ENCODE measurements around the gene PLA1A.
A peak's percentile ranks its signal among the peaks of the same experiment; 100 is the strongest.

Gene PLA1A

GRCh38 chr3:119613201-119613600 is 15.5 kb downstream of the PLA1A start:
- DNase-seq, result no peak

DNA sequence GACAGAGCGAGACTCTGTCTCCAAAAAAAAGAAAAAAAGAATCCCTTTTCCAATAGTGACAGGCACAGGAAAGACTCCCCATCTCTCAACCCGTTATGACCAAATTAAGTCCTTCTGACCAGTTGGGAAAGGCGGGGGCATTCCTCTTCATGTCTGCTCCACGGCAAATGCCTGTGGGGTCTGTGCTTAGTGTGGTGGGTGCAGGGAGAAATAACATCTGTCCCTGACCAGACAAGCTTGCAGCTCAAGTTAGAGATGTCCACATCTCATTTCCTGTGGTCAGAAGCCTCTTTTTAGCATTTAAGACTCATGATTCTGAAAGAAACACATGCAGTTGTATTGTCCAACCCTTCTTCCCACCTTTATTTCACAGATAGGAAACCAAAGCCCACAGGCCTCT is 16.2 kb downstream of the PLA1A start:
- no peak for DNase-seq

- DNase-seq, result no peak
Observed at GRCh38 chr3:119616056-119616455, 18.4 kb downstream of the PLA1A start.

DNA sequence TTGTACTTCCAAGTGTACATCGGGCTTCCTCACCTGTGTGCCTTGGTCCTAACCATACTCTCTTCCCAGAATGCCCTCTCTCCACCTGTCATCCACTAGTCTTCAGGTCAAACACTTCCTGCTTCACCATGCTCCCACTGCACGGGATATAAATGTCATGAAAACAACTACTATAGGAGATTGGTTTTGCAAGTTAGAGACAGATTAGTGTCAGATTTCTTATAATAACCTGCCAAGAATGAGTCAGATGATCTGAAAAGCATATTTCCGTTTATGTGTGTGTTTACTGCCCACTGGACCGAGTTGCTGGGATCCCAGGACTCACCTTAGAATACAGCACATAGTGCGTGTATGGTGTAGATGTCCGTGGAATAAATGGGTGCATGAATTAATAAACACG is 21.4 kb downstream of the PLA1A start:
- no peak for DNase-seq

DNA sequence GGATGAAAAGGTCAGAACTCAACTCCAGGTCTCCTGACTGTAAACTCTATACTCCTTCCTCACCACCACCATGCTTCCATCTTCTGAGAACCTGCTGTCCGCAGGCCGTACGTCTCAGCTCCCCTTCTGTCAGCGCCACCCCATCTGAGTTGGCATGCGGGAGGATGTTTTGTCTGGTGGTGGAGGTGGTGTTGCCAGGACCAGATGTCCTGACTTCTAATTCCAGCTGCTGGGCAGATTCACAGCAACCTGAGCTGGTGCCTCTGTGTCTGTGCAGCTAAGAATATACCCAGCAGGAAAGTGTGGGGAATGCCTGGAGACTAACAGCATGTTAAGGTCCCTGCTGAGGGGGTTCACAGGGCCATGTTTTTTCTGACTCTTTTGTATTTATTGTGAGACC is 23.2 kb downstream of the PLA1A start:
- DNase-seq, result no peak

- no peak for DNase-seq
Observed at GRCh38 chr3:119624002-119624720, 26.5 kb downstream of the PLA1A start.

DNA sequence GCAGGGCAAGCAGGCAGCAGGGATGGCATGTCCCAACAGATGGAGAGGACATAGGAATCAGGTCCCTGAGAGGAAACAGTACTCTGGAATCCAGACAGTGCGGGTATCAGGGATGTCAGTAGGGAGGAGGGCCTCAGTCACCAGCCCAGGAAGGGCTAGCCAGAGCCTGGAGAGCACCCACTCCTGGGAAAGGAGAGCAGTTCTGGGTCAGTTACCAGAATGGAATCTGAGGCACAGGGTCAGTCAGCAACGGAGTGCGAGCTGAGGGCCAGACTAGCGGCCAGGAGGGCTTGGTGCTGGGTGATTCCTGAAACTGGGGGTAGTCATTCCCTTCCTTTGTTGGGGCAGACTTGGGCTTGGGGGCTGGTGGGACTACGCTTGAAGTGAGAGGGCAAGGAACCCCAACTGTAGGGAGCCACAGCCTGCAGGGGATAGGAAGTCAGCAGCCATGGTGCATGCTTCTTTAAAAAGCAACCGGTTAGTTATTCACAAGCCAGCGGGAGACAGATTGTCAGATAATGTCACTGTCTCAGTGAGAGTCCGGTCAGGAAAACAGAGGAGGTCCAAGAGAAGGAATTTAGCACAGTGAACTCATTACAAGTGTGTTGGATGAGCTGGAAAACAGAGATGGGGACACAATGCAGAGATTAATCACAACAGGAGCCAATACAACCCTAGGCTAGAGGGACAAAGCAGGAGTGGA is 27.9 kb downstream of the PLA1A start:
- no peak for DNase-seq

- DNase-seq, result no peak
Observed at GRCh38 chr3:119626196-119626595, 28.5 kb downstream of the PLA1A start.

DNA sequence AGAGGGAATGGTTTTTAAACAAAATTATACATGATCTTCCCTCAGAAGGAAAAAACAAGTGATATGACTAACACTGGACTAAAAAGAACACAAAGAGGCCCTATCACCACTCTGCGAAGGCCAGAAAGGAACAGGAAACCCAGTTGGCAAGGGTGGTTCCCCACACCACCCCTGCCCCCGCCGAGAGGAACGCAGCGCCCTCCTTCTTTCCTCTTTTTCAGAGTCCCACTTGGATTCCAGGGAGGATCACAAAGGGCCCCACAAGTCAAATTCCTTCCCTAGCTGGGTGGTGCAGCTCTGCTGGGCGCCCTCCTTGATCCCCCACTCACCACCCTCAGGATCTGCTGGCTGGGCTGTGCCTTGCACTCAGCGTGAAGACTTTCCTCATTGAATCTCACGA is 29.8 kb downstream of the PLA1A start:
- peak; percentile 13 for DNase-seq

DNA sequence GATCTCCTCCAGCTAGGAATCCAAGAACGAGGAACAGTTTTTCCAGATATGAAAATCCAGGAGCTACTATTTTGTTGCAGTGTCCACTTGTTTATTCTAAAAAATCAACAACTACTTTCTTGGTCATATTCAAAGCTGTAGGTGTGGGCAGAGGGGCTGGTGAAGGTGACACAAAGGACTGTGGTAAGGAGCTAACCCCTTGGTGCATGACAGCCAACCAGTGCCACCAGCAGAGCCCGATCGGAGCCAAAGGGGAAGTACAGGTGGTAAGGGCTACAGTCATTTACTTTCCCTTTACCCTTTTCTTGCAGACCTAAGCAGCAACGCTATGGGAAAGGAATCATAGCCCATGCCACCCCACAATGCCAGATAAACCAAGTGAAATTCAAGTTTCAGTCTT is 30.7 kb downstream of the PLA1A start:
- DNase-seq, result no peak

GRCh38 chr3:119628816-119629445 is 31.2 kb downstream of the PLA1A start:
- DNase-seq, result no peak

- no peak for DNase-seq
Observed at GRCh38 chr3:119630128-119630879, 32.6 kb downstream of the PLA1A start.

DNA sequence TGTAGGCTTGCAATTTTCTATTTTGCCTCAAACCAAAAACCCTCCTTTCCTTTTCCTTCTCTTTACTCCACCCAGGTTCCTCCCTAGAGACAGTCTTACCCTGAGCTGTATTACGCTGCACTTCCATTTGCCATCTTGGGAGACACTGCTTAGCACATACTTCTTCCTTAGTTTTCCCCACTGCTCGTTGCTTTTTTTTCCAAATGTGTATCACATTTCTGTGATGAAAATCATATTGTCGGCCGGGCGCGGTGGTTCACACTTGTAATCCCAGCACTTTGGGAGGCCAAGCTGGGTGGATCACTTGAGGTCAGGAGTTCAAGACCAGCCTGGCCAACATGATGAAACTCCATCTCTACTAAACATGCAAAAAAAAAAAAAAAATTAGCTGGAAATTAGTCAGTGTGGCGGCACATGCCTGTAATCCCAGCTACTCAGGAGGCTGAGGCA is 33.2 kb downstream of the PLA1A start:
- no peak for DNase-seq

DNA sequence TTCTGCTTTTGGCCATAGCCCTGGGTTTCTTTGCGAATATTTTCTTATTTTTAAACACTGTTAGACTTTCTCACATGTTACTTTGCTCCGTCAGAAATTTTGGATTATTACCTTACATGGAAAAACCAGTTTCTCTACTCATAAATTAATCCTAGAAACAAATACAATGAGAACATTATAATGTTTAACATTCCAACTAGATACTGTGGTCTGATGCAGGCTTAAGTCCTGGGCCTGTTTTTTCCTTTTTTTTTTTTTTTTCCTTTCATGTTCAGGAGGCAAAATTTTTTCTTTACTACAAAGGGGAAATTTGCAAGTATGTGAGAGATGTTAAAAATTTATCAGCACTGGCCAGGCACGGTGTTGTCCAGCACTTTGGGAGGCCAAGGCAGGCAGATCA is 33.8 kb downstream of the PLA1A start:
- DNase-seq, result no peak

DNA sequence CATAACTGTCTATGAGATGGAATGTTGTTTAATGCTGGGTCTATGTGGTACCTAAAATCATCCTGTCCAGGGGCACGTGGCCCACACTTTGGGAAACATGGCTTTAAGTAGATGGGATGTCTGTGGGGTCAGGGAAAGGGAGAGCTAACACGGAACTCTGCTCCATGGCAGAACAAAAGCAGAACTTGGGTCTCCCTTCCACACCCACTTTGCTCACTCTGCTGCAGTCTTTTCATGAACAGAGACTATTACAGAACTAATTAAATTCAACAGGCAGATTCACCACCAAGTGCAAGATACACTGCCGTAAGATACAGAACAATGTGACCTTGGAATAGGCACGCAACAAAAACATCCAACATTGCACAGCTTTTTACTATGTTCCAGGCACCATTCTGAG is 34.5 kb downstream of the PLA1A start:
- no peak for DNase-seq

DNA sequence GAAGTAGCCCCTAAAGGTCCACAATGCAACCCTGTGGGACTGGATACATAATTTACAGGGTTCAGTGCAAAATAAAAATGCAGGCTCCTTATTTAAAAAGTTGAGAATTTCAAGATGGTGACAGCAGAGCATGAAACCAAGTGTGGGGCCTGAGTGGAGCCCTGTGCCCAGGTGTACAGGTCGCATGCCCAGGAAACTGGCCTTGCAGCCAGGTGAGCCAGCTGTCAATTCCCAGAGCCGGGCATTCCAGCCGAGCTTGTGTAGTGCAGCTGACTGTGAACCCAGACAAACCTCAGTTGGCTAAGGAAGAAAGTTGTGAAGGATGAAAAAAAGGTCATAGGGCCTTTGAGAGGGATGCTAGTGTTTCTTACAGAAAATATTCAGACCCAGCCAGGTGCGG is 35.1 kb downstream of the PLA1A start:
- no peak for DNase-seq

- no peak for DNase-seq
Observed at GRCh38 chr3:119635719-119636118, 38.0 kb downstream of the PLA1A start.

GRCh38 chr3:119636249-119636648 is 38.6 kb downstream of the PLA1A start:
- no peak for DNase-seq

- no peak for DNase-seq
Observed at GRCh38 chr3:119636891-119637611, 39.4 kb downstream of the PLA1A start.

DNA sequence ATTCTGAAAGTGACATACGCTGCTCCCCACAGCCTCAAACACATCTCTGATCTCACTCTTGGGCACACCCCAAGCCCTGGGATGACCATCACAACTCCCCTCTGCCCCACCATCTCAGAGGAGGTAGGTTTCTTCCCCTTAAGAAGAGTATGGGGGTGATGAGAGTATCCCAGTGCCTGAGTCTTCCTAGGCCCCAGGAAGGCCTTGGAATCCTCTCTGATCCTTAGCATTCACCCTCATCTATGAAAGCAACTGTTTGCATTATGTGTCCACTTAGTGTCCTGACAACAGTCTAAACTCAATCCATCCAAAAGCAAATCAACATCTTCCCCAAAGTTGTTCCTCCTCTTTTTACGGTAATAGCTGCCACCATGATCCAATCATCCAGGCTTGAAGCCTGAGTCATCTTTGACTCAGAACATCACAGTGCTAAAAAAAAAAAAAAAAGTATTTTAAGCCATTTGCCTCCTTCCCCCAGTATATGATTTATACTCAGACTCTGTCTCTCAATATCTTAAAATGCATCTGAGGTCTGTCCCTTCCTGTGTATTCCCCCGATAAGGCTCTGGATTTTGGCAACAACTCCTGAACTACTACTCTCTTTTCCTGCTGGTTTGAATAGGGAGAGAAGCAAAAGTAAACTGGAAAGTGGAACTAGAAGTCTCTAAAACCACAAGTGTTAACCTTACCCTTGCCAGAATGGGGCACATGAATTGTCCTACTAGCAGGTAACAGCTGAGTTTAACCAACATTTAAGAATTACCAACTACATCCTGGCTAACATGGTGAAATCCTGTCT is 40.2 kb downstream of the PLA1A start:
- DNase-seq, result no peak

DNA sequence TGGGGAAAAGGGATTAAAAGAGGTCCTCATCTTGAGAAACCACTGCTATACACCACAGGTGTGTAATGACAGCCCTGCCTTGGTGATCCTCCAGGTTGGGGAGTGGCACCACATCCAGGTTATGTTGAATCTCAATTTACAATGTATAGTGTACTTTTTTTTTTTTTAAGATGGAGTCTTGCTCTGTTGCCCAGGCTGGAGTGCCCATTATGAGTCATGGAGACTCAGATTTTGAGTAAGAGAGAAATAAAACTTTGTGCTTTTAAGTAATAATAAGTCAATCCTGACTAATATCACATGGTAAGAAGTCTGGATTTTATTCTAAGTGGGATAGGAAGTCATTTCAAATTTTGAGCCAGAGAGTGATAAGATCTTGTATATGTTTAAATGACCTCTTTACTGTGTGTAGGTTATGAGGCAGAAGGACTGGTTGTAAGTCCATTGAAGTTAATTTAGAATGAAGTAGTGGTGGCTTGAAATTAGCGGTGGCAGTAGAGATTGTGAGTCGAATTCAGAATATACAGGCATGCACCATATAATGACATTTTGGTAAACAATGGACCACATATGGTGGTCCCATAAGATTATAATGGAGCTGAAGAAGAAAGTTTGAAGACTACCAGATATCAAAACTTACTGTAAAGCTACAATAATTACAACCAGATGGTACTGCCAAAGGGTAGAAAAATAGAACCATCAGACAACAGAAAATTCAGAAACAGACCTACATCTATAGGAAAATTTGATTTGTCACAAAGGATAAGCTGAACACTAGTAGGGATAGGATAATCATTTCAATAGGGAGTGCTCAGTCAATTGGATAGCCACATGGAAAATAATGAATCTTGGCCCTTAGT is 42.0 kb downstream of the PLA1A start:
- no peak for DNase-seq
